ENCODE measurements around the gene KIF16B. TPM values are rescaled to one million over a fixed set of nuclear protein-coding genes. Genes with fewer than 3 reads are reported as not detected.
A peak's percentile ranks its signal among the peaks of the same experiment; 100 is the strongest.

The KIF16B gene
- total and polyA plus RNA-seq, 2 experiments from 2014 or later = 9.3 to 21.8 TPM

DNA sequence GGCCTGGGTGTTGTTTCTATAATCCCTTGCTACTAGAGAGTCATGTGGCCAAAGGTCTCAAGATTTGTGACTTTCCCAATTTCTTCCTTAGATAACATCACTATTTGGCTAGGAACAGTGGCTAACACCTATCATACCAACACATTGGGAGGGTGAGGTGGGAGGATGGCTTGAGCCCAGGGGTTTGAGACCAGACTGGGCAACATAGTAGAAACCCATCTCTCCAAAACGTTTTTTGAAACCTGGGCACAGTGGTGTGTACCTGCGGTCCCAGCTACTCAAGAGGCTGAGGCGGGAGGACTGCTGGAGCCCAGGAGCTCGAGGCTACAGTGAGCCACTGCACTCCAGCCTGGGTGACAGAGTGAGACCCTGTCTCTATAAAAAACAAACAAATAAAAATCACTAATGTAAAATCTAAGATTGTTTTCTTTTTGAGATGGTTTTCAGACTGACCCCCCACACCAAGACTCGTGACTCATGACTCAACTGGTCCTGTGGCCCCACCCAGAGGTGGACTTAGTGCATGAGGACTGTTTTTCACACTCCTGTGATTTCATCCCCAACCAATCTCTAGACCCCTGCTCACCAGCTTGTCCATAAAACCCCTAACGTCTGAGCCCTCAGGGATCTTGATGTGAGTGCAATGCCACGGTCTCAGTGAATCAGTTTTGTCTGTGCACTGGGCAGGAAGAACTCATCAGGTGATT, 48.3 kb upstream of the KIF16B start:
- Histone ChIP-seq H3K36me3 (replicated peaks; ENCODE audit: insufficient read depth, low read depth) (no peaks in the 10 kb centered on the region), H3K27me3 (no peaks in the 10 kb centered on the region), H3K4me2 (no peak overlapping the region), H3K4me3 (no peak overlapping the region), H3K9me2 (replicated peaks; ENCODE audit: insufficient read depth) (no peaks in the 10 kb centered on the region), H3K9me3 (ENCODE audit: low read depth) (no peaks in the 10 kb centered on the region), H3K27ac (peak overlapping the region; percentile 47), H4K20me1 (ENCODE audit: insufficient read depth, poor library complexity, severe bottlenecking) (no peaks in the 10 kb centered on the region), H3K4me1 (ENCODE audit: insufficient read depth) (peaks cover 3% of the 10 kb centered on the region), H2AFZ (no peak overlapping the region), H3K79me2 (no peaks in the 10 kb centered on the region)
- TF ChIP-seq EZH2phosphoT487 (IDR thresholded peaks at IDR 0.05; ENCODE audit: low read depth, severe bottlenecking, unreplicated experiment) (no peak), EZH2 (IDR thresholded peaks at IDR 0.05; ENCODE audit: borderline replicate concordance) (no peak)
- TF ChIP-seq, protein P1, sequence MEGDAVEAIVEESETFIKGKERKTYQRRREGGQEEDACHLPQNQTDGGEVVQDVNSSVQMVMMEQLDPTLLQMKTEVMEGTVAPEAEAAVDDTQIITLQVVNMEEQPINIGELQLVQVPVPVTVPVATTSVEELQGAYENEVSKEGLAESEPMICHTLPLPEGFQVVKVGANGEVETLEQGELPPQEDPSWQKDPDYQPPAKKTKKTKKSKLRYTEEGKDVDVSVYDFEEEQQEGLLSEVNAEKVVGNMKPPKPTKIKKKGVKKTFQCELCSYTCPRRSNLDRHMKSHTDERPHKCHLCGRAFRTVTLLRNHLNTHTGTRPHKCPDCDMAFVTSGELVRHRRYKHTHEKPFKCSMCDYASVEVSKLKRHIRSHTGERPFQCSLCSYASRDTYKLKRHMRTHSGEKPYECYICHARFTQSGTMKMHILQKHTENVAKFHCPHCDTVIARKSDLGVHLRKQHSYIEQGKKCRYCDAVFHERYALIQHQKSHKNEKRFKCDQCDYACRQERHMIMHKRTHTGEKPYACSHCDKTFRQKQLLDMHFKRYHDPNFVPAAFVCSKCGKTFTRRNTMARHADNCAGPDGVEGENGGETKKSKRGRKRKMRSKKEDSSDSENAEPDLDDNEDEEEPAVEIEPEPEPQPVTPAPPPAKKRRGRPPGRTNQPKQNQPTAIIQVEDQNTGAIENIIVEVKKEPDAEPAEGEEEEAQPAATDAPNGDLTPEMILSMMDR (IDR thresholded peaks at IDR 0.05; ENCODE audit: poor library complexity) = no peak
- WGBS (ENCODE audit: low lambda C conversion rate, missing lambda C conversion rate) = 78% methylated on average over 7 of the region's 7 CpGs
- no peak for DNase-seq (ENCODE audit: low spot score)

DNA sequence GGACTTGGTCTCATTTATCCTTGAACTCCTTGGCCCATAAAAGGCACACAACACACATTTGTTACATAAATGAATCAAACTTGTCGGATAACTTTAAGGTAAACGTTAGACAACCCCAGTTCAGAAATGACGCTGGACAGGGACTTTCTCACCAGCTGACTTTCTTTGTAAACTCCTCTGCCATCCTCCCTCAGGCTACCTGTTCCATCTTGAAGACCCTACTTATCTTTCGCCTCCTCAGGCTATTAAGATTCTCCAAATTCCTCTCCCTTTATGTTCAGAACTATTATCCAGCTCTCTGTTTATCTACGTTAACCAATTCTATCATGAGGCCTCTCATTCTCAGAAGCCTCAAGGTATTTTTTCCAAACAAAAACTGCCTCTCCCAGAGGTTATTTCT, 47.7 kb upstream of the KIF16B start:
- TF ChIP-seq, protein P1 (IDR thresholded peaks at IDR 0.05; ENCODE audit: poor library complexity) = no peak
- no peak for TF ChIP-seq EZH2 (IDR thresholded peaks at IDR 0.05; ENCODE audit: borderline replicate concordance)
- TF ChIP-seq EZH2phosphoT487 (IDR thresholded peaks at IDR 0.05; ENCODE audit: low read depth, severe bottlenecking, unreplicated experiment) = no peak
- WGBS (ENCODE audit: low lambda C conversion rate, missing lambda C conversion rate) = 34% methylated on average over 5 of the region's 5 CpGs
- no peaks in the 10 kb centered on the region for H3K9me3 ChIP-seq (ENCODE audit: low read depth)

DNA sequence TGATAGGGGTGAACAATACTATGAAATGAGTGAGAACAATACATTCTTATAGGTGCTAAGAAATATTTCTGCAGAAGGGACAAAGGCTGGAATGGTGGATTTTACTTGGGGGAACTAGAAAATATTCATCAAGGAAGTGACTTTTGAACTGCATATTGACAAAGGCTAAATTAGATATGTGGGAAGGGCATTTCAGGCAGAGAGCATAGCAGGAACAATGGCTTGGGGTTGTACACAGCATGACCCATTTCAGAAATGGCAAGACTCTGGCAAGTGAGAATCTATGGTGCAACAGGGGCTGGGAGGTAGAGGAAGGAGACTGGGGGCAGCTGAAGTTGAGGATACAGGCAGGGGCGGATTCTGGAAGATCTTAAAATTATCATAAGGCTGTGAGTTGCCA, 46.7 kb upstream of the KIF16B start:
- H3K27me3 ChIP-seq = no peaks in the 10 kb centered on the region
- no peak overlapping the region for H3K4me2 ChIP-seq
- H3K27ac ChIP-seq = no peak overlapping the region
- no peak overlapping the region for H3K4me3 ChIP-seq
- no peaks in the 10 kb centered on the region for H3K36me3 ChIP-seq (replicated peaks; ENCODE audit: insufficient read depth, low read depth)
- H3K9me3 ChIP-seq (ENCODE audit: low read depth) = no peaks in the 10 kb centered on the region
- no peaks in the 10 kb centered on the region for H3K9me2 ChIP-seq (replicated peaks; ENCODE audit: insufficient read depth)
- H3K79me2 ChIP-seq = no peaks in the 10 kb centered on the region
- no peak overlapping the region for H2AFZ ChIP-seq
- no peak for DNase-seq (ENCODE audit: low spot score)
- H3K4me1 ChIP-seq (ENCODE audit: insufficient read depth) = peaks cover 10% of the 10 kb centered on the region
- no peaks in the 10 kb centered on the region for H4K20me1 ChIP-seq (ENCODE audit: insufficient read depth, poor library complexity, severe bottlenecking)
- TF ChIP-seq EZH2phosphoT487 (IDR thresholded peaks at IDR 0.05; ENCODE audit: low read depth, severe bottlenecking, unreplicated experiment) (no peak), EZH2 (IDR thresholded peaks at IDR 0.05; ENCODE audit: borderline replicate concordance) (no peak)
- TF ChIP-seq, protein P1 (IDR thresholded peaks at IDR 0.05; ENCODE audit: poor library complexity) = no peak
- 94% methylated on average over 1 of the region's 1 CpG for WGBS (ENCODE audit: low lambda C conversion rate, missing lambda C conversion rate)

More for the DNA sequence above, 47.7 kb upstream of the KIF16B start:
- peak overlapping the region; percentile 47 for H3K27ac ChIP-seq
- no peaks in the 10 kb centered on the region for H4K20me1 ChIP-seq (ENCODE audit: insufficient read depth, poor library complexity, severe bottlenecking)
- H3K4me2 ChIP-seq = no peak overlapping the region
- no peaks in the 10 kb centered on the region for H3K9me2 ChIP-seq (replicated peaks; ENCODE audit: insufficient read depth)
- H3K36me3 ChIP-seq (replicated peaks; ENCODE audit: insufficient read depth, low read depth) = no peaks in the 10 kb centered on the region
- no peak overlapping the region for H3K4me3 ChIP-seq
- DNase-seq (ENCODE audit: low spot score) = no peak
- H3K4me1 ChIP-seq (ENCODE audit: insufficient read depth) = peaks cover 5% of the 10 kb centered on the region
- H3K27me3 ChIP-seq = no peaks in the 10 kb centered on the region
- H2AFZ ChIP-seq = no peak overlapping the region
- no peaks in the 10 kb centered on the region for H3K79me2 ChIP-seq

Data from hepatocyte (in vitro differentiated cells).